ENCODE data around the gene RHOD. TPM values are rescaled to one million over a fixed set of nuclear protein-coding genes. Genes with fewer than 3 reads are reported as not detected.

The RHOD gene
- polyA plus RNA-seq, 1 of the 3 experiments (the other 2 are of a cell fraction), result not detected

- CTCF ChIA-PET, result interaction anchor here (0.9 to 2.0 kb wide), 5 partner anchors 8 to 140 kb away, joined by 3 to 6 read pairs (median 5); no protein-coding TSS in a partner anchor
- WGBS (ENCODE audit: low lambda C conversion rate), result 90% methylated on average over 6 of the region's 6 CpGs
These were observed 35.7 kb upstream of the RHOD start for GRCh38 chr11:67020949-67021348.

GRCh38 chr11:67022341-67022933 is 34.2 kb upstream of the RHOD start:
- no peaks in the 10 kb centered on the region for H3F3A ChIP-seq (replicated peaks; ENCODE audit: insufficient read depth)
- H3K27me3 ChIP-seq (ENCODE audit: insufficient read depth), result no peaks in the 10 kb centered on the region
- no peak overlapping the region for H3K27ac ChIP-seq (ENCODE audit: low read depth in 2 of 2, low read length in 1 of 2)
- WGBS (ENCODE audit: low lambda C conversion rate), result 22% methylated on average over 13 of the region's 20 CpGs
- H3K9me3 ChIP-seq, result no peaks in the 10 kb centered on the region
- no peaks in the 10 kb centered on the region for H3K79me2 ChIP-seq (ENCODE audit: insufficient read depth)
- POLR2A ChIA-PET, result no interaction called here
- H3K4me3 ChIP-seq (ENCODE audit: low read depth in 2 of 2, low read length in 1 of 2), result peak overlapping the region; percentile 46 to 53
- TF ChIP-seq SMC3 (IDR thresholded peaks at IDR 0.05; ENCODE audit: low read depth, low read length), result no peak
- TF ChIP-seq POLR2AphosphoS5 (IDR thresholded peaks at IDR 0.05; ENCODE audit: low read depth, low read length), result no peak
- no peak for TF ChIP-seq USF2 (IDR thresholded peaks at IDR 0.05; ENCODE audit: borderline replicate concordance, low read depth, low read length)
- 0 out of 4 replicates have a peak, but pooled peaks of 1 of the 2 experiments have one; percentile 7 for TF ChIP-seq EP300 (IDR thresholded peaks at IDR 0.05; ENCODE audit: borderline replicate concordance in 1 of 2, low read depth in 1 of 2, low read length in 1 of 2)
- no peak for TF ChIP-seq TEAD4 (IDR thresholded peaks at IDR 0.05; ENCODE audit: borderline replicate concordance, insufficient read depth)
- peak; percentile 80 for TF ChIP-seq NFIC (IDR thresholded peaks at IDR 0.05; ENCODE audit: borderline replicate concordance)
- DNase-seq, result peak; percentile 69
- peak overlapping the region; percentile 74 for H3K4me2 ChIP-seq
- H4K20me1 ChIP-seq (ENCODE audit: insufficient read depth), result no peaks in the 10 kb centered on the region
- peaks cover 8 to 13% of the 10 kb centered on the region in 2 experiments; a peak in 2 of 4 replicates for H3K4me1 ChIP-seq (ENCODE audit: control insufficient read depth in 1 of 2, insufficient read depth in 2 of 2, low read depth in 1 of 2, low read length in 1 of 2)
- CTCF ChIA-PET, result interaction anchor here (0.6 to 2.0 kb wide), 12 partner anchors 8 to 327 kb away, joined by 3 to 6 read pairs (median 4); partner anchors contain the start of gene RCE1
- H3K36me3 ChIP-seq (replicated peaks in 1 of 2; ENCODE audit: control insufficient read depth in 1 of 2, insufficient read depth in 2 of 2, low read length in 1 of 2), result no peaks in the 10 kb centered on the region
- no peaks in the 10 kb centered on the region for H3K9me2 ChIP-seq
- 0 out of 2 replicates have a peak overlapping the region, but pooled peaks have one; percentile 56 for H2AFZ ChIP-seq (ENCODE audit: low read depth)
- H3K9ac ChIP-seq, result no peak overlapping the region

More at GRCh38 chr11:67020949-67021348, 35.7 kb upstream of the RHOD start:
- no peaks in the 10 kb centered on the region for H3K9me2 ChIP-seq
- no peak for TF ChIP-seq FOXM1 (IDR thresholded peaks at IDR 0.05; ENCODE audit: low read depth)
- no peak for TF ChIP-seq MXI1 (IDR thresholded peaks at IDR 0.05; ENCODE audit: low read depth, low read length)
- TF ChIP-seq RCOR1 (IDR thresholded peaks at IDR 0.05; ENCODE audit: low read length), result no peak
- TF ChIP-seq TCF12 (IDR thresholded peaks at IDR 0.05), result no peak
- no peak for TF ChIP-seq USF1 (IDR thresholded peaks at IDR 0.05; ENCODE audit: borderline replicate concordance, low read depth)
- TF ChIP-seq EZH2phosphoT487 (IDR thresholded peaks at IDR 0.05; ENCODE audit: borderline replicate concordance, low read depth), result no peak
- no peak for TF ChIP-seq NFIC (IDR thresholded peaks at IDR 0.05; ENCODE audit: borderline replicate concordance)
- TF ChIP-seq JUND (IDR thresholded peaks at IDR 0.05), result no peak
- no peak for TF ChIP-seq SMC3 (IDR thresholded peaks at IDR 0.05; ENCODE audit: low read depth, low read length)
- no peak for TF ChIP-seq RXRA (IDR thresholded peaks at IDR 0.05; ENCODE audit: borderline replicate concordance, low read depth)
- no peak for TF ChIP-seq FOSL2 (IDR thresholded peaks at IDR 0.05; ENCODE audit: borderline replicate concordance, low read depth)
- no peak for TF ChIP-seq TEAD4 (IDR thresholded peaks at IDR 0.05; ENCODE audit: borderline replicate concordance, insufficient read depth)
- TF ChIP-seq CTCF (IDR thresholded peaks at IDR 0.05), result no peak
- TF ChIP-seq, protein P1, sequence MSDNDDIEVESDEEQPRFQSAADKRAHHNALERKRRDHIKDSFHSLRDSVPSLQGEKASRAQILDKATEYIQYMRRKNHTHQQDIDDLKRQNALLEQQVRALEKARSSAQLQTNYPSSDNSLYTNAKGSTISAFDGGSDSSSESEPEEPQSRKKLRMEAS (IDR thresholded peaks at IDR 0.05; ENCODE audit: low read depth), result no peak
- no peak for TF ChIP-seq YY1 (IDR thresholded peaks at IDR 0.05; ENCODE audit: low read depth)
- TF ChIP-seq TAF1 (IDR thresholded peaks at IDR 0.05; ENCODE audit: borderline replicate concordance, low read depth, low read length), result no peak
- H3K4me3 ChIP-seq (ENCODE audit: low read depth in 2 of 2, low read length in 1 of 2), result no peak overlapping the region
- no peaks in the 10 kb centered on the region for H3K79me2 ChIP-seq (ENCODE audit: insufficient read depth)
- peaks cover 8 to 13% of the 10 kb centered on the region in 2 experiments; a peak in 2 of 4 replicates for H3K4me1 ChIP-seq (ENCODE audit: control insufficient read depth in 1 of 2, insufficient read depth in 2 of 2, low read depth in 1 of 2, low read length in 1 of 2)
- DNase-seq, result no peak
- H3K36me3 ChIP-seq (replicated peaks in 1 of 2; ENCODE audit: control insufficient read depth in 1 of 2, insufficient read depth in 2 of 2, low read length in 1 of 2), result no peaks in the 10 kb centered on the region
- H3K27me3 ChIP-seq (ENCODE audit: insufficient read depth), result no peaks in the 10 kb centered on the region
- no peak overlapping the region for H3K27ac ChIP-seq (ENCODE audit: low read depth in 2 of 2, low read length in 1 of 2)
- H4K20me1 ChIP-seq (ENCODE audit: insufficient read depth), result no peaks in the 10 kb centered on the region
- H3K9me3 ChIP-seq, result no peaks in the 10 kb centered on the region
- no peak overlapping the region for H2AFZ ChIP-seq (ENCODE audit: low read depth)
- POLR2A ChIA-PET, result no interaction called here
- no peak overlapping the region for H3K4me2 ChIP-seq
- no peaks in the 10 kb centered on the region for H3F3A ChIP-seq (replicated peaks; ENCODE audit: insufficient read depth)
- H3K9ac ChIP-seq, result no peak overlapping the region

All from SK-N-SH (cell line).